ENCODE measurements around the gene C5orf15.
"Not testable (repeated sequence)": the region's sequence is repeated elsewhere in the genome, so short reads cannot be mapped to it uniquely, and the experiment has no call there.

The C5orf15 gene

GRCh38 chr5:133962131-133962530, 6.3 kb downstream of the C5orf15 start:
- DNase-seq: no peak

- DNase-seq: no peak
Measured at GRCh38 chr5:133959643-133960042, 8.8 kb downstream of the C5orf15 start.

GRCh38 chr5:133957591-133957990, 10.8 kb downstream of the C5orf15 start:
- no peak for DNase-seq

- DNase-seq: no peak
Measured at GRCh38 chr5:133957080-133957479, 11.3 kb downstream of the C5orf15 start.

- DNase-seq: not testable (repeated sequence)
Measured at GRCh38 chr5:133956196-133956595, 12.2 kb downstream of the C5orf15 start.

- no peak for DNase-seq
Measured at GRCh38 chr5:133953568-133954145, 14.8 kb downstream of the C5orf15 start.

- DNase-seq: no peak
Measured at GRCh38 chr5:133952729-133953567, 15.5 kb downstream of the C5orf15 start.

DNA sequence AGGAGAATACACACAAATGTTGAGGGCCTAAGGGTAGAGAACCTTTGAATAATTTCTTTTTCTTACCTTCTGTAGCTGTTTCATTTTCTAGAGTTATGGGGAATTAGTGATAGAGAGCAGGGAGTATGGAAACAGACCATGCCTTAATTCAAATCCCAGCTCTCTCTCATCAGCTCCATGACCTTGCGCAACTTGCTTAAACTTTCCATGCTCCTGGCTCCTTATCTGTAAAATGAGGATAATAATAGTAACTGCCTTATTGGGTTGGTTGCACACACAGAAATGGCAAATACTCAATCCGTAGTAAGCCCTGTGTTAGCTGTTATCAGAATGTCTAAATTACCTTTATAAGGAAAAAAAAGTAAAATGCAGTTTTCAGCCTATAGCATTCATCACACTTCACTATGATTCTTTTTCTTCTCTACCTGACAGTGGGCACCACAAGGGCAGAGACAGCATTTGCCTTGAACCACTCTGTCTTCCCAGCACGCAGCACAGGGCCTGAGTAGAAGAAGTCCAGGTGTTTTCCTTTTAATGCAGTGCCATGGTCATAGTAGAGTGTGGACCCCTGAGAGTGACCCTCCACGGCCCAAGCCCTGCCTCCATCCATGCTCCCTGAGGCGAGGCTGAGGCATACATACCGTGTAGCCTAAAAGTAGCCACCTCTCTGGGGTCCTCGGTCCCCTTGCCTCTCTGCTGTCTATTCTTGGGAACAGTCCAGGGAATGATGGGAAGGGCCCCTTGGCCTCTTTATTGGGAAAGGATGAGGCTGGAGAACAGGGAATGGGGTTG, 17.4 kb downstream of the C5orf15 start:
- no peak for DNase-seq

GRCh38 chr5:133948721-133949120, 19.7 kb downstream of the C5orf15 start:
- no peak for DNase-seq

DNA sequence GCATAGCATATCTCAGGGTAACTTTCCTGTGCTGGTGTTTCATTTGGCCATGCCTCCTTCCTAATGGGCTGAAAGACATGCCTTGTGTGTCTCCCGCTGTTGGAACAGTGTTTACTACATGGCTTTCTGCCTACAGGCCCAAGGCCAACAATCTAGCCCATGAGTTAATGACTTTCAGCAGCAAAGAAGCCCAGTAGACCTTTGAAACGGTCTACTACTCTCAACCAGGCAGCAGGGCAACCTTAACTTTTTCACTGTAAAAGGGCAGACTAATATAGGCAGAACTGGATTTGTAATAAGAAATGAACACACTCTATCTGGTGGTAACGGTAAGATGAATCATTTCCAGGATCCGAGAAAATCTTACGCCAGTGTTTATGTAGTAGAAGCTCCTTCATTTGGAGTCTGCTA, 21.0 kb downstream of the C5orf15 start:
- no peak for DNase-seq

DNA sequence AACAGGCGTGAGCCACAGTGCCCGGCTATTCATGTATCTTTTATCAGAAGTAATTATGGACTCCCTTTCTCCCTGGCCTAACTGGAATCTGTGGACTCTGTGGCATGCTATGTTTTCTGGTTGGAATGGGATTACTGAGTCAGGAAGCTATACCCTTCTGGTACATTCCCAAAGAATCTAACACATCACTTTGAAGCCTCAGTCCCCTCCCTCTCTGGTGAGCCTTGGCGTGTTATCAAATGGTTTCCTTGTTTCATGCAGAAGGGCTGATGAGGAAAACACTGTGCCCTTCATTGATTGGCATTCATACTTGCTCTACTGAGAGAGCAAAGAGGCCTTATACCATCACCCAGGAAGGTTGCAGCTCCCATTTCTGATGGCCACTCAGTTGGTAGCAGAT, 22.9 kb downstream of the C5orf15 start:
- DNase-seq: no peak

DNA sequence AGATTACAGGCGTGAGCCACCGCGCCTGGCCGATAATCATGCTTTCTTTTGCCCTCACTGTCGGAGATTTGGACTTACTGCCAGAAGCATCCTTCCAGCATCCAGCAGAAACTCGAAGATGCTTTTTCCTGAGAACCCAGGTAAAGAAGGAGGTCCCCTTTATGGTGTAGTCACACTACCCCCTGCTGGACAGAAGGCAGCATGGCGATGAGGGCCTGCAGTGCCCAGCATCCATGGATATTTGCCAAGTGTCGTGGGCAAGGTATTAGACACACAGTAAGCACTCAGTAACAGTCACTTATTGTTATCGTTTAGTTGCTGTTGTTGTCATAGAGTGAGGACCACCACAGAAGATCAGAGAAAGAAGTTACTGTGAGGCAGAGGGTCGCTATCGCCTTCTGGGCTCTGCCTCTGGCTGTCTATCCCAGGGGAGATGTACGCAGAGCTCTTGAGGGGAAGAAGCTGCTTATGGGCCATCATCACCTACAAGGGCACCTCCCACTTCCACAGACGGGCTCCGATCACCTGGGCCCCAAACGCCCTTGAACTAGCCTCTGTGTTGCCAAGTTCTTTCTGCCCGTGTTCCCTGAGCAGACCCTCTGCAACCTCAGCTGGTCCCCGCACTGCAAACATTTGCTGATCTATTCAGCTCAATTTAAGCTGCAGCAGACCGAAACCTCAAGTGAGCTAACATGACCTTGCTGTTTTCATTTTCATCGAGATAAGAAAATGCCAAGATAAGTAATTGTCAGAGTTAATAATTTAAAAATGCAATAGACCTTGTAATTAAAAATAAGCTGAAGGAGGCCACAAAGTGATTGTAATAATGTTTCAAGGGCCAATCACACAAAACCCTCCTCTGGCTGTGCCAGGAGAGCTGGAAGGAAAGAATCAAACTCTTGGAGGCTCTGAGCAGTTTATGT, 23.9 kb downstream of the C5orf15 start:
- DNase-seq: no peak

- DNase-seq: no peak
Measured at GRCh38 chr5:133943475-133943817, 25.0 kb downstream of the C5orf15 start.

GRCh38 chr5:133942614-133943474, 25.6 kb downstream of the C5orf15 start:
- DNase-seq: no peak

GRCh38 chr5:133941456-133942196, 26.8 kb downstream of the C5orf15 start:
- no peak for DNase-seq

- DNase-seq: no peak
Measured at GRCh38 chr5:133939668-133940067, 28.8 kb downstream of the C5orf15 start.

DNA sequence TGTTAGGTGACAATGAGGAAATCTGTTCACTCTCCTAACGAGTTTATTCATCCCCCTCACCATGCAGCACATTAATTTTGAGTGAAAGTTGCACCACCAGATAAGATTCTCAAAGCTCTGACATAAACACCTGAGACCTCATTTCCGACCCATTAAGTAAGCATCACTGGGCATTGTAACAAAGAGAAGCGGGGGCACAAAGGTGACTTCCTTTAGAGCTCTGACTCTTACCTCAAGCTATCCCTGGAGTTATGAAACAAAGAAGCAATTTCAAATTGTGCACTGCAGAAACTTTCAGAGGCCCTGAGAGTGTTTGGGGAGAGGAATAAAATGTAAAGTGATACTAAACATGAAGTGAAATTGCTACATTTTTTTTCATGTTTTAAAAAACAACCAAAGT, 29.5 kb downstream of the C5orf15 start:
- DNase-seq: no peak

GRCh38 chr5:133938039-133938821, 30.2 kb downstream of the C5orf15 start:
- DNase-seq: no peak

DNA sequence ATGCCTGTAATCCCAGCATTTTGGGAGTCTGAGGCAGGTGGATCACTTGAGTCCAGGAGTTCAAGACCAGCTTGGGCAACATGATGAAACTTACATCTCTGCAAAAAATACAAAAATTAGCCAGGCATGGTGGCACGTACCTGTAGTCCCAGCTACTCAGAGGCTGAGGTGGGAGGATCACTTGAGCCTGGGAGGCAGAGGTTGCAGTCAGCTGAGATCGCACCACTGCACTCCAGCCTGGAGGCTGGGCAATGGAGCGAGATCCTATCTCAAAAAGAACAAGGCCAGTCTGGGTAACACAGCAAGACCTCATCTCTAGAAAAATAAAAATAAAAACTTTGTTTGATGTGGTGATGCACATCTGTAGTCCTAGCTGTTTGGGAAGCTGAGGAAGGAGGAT, 30.8 kb downstream of the C5orf15 start:
- not testable (repeated sequence) for DNase-seq

GRCh38 chr5:133936651-133937015, 31.8 kb downstream of the C5orf15 start:
- DNase-seq: no peak

Measured in NCI-H510A (cell line).